Measurements from ENCODE around the gene STAC3.

- TF ChIP-seq ZNF292 (tag by site-specific recombination; IDR thresholded peaks at IDR 0.05; ENCODE audit: borderline replicate concordance, low read depth) (no peak), YY1 (tag by site-specific recombination; IDR thresholded peaks at IDR 0.05) (no peak), PRDM4 (tag by site-specific recombination; IDR thresholded peaks at IDR 0.05) (no peak), CTCF (tag by site-specific recombination; IDR thresholded peaks at IDR 0.05) (no peak), ELK4 (IDR thresholded peaks at IDR 0.05; ENCODE audit: borderline replicate concordance, low read depth, low read length) (no peak), REST (tag by site-specific recombination; IDR thresholded peaks at IDR 0.05) (no peak), ZNF561 (tag by site-specific recombination; IDR thresholded peaks at IDR 0.05; ENCODE audit: borderline replicate concordance) (no peak), ZNF16 (tag by site-specific recombination; IDR thresholded peaks at IDR 0.05; ENCODE audit: low read depth) (no peak), ZFP69B (tag by site-specific recombination; IDR thresholded peaks at IDR 0.05) (no peak)
Measured at GRCh38 chr12:57266681-57267080, 15.7 kb upstream of the STAC3 start.

All from HEK293 (cell line).